Omental fat pad (tissue), 4 donors: Measurements from ENCODE around the gene RNASE11. TPM values are rescaled to one million over a fixed set of nuclear protein-coding genes. Genes with fewer than 3 reads are reported as not detected.
"Not testable (repeated sequence)": the region's sequence is repeated elsewhere in the genome, so short reads cannot be mapped to it uniquely, and the experiment has no call there.

Experiments used
- ATAC-seq: fragments of 150-250 bp; one replicate; pipeline ENCODE4 v1.9.1; 2016; ENCODE audit warnings: mild to moderate bottlenecking, moderate library complexity; ENCODE audit not compliant: low FRiP score
- DNase-seq: peaks from one replicate; pipeline ENCODE4 v3.0.0-alpha.2; 2019; ENCODE audit warnings: low spot score
- total RNA-seq, 4 donors: library from RNA; depleted of rRNA; stranded (reverse); fragments of >200 nt; gene quantifications; one replicate each; pipeline ENCODE4 v1.1.0, GENCODE V29; 2016
- TF ChIP-seq, protein P1 (sequence below), 3 donors: fragments of 450-650 bp; IDR thresholded peaks; one replicate each; pipeline ENCODE4 v1.5.1; 2016 to 2017; ENCODE audit warnings: antibody characterized with exemption in 3 of 3, mild to moderate bottlenecking in 3 of 3, moderate library complexity in 2 of 3

Gene RNASE11
- total RNA-seq, 4 donors from 2014 or later = not detected

DNA sequence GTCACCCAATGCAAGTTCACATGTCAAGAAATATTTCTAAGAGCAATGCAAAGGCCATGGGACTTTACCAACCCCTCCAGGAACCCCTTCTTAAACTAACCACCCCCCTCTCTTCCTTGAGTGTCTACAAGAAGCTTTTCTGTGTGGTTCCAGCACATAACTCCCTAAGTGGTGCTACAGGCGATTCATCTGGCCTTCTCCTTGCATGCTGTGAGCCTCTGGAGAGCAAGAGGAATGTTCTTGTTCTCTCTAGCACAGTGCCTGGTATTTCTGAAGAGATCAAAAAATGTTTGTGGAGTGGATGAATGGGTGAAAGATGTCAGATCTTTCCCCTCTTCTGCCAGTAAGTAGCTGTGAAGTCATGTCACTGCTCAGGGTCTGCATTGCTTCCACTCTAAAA is 9.3 kb upstream of the RNASE11 start:
- no peak for DNase-seq
- ATAC-seq = no peak

DNA sequence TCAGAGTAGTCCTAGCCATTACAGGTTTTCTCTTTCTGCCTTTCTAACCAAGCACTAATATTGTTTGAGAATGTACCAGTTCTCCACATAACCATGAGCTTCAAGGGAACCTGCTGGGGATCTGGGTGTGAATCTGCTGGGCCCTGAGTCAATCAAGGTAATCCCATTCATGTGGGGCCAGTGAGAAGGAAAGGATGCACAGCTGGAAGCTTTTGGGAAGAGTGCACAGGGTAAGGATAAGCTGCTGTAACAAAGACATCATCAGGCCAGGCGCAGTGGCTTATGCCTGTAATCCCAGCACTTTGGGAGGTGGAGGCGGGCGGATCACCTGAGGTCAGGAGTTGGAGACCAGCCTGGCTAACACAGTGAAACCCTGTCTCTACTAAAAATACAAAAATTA is 7.9 kb upstream of the RNASE11 start:
- ATAC-seq, DNase-seq: not testable (repeated sequence)

More for the DNA sequence above, 9.3 kb upstream of the RNASE11 start:
- TF ChIP-seq, protein P1, sequence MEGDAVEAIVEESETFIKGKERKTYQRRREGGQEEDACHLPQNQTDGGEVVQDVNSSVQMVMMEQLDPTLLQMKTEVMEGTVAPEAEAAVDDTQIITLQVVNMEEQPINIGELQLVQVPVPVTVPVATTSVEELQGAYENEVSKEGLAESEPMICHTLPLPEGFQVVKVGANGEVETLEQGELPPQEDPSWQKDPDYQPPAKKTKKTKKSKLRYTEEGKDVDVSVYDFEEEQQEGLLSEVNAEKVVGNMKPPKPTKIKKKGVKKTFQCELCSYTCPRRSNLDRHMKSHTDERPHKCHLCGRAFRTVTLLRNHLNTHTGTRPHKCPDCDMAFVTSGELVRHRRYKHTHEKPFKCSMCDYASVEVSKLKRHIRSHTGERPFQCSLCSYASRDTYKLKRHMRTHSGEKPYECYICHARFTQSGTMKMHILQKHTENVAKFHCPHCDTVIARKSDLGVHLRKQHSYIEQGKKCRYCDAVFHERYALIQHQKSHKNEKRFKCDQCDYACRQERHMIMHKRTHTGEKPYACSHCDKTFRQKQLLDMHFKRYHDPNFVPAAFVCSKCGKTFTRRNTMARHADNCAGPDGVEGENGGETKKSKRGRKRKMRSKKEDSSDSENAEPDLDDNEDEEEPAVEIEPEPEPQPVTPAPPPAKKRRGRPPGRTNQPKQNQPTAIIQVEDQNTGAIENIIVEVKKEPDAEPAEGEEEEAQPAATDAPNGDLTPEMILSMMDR (IDR thresholded peaks at IDR 0.05) = no peak

DNA sequence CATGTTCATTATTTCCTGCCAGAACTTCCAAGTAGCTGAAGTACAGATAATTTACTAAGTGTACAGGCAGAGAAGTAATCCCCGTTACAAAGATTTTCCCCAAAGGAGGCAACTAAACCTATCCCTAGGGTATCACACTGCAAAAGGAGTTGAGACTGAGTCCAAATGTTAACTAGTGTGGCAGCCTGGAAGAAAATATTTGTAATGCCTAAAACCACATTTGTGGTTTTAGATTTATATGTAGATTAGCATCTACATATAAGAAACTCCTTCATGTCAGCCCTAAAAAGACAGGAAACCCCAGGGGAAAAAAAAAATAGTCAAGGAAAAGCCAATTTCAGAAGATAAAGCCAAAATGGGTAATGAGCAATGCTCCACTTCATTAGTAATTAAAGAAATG is 4.8 kb upstream of the RNASE11 start:
- DNase-seq (no peak), ATAC-seq (no peak)
- TF ChIP-seq, protein P1 (IDR thresholded peaks at IDR 0.05) = no peak

DNA sequence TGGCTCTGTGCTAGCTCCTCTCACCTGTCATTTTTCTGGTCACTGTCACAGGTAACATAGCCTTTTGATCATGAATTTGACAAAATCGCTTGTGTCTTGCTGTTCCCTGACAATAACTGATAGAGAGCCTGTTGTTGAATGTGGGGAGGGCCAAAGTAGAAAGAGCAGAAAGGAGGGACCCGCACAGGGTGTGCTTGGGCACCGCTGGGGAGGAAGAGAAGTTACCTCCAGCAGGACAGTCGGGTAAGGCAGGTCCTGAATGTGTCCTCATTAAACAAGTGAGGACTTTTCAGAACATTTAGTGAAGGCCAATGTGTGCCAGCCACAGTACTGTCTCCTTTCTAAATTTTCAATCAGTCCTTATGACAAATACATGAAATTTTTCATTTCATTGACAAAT is 3.4 kb upstream of the RNASE11 start, which contains the start of gene RNASE12:
RNASE12 (minus strand) TSS at position 142 of the 400 bp plus-strand sequence. CDS start 653 bp downstream, outside the sequence.
- DNase-seq (no peak), ATAC-seq (no peak)
- TF ChIP-seq, protein P1 (IDR thresholded peaks at IDR 0.05) = no peak

DNA sequence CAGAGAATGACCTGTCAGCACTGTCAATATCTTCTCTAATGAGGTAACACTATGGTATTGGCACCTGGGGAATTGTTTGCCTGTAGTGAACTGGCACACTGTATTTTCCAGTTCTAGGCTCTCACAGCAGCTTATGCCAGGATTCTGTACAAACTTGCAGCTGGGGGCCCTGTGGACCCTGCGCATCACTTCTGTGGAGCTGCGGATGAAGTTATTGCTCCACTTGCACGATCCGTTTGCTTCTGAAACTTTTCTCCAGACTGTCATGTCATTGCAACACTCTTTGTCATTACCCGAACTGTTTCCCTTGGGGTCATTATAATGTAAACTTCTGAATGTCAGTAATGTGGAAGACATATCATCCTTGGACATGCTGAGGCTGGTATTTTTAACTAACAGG is 3.9 kb downstream of the RNASE11 start:
- TF ChIP-seq, protein P1 (IDR thresholded peaks at IDR 0.05) = no peak
- ATAC-seq (no peak), DNase-seq (no peak)

DNA sequence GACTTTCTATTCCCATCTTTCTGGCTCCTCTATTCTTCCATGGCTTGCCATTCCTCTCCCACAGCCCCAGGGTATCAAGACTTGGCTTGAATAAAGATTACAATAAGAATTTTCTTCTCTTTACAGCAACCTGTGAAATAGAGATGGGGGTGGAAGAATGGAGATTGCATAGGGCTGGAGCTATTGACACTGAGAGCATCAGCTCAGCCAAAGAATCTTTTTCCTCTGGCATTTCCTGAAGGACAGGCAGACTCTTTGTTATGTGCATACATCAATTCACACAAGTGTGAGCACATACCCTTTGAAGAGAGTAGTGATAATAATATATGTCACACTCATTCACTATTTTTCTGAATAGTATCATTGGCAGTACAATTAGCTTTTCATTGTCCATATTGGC is 4.7 kb downstream of the RNASE11 start:
- TF ChIP-seq, protein P1 (IDR thresholded peaks at IDR 0.05) = no peak
- ATAC-seq (no peak), DNase-seq (no peak)

DNA sequence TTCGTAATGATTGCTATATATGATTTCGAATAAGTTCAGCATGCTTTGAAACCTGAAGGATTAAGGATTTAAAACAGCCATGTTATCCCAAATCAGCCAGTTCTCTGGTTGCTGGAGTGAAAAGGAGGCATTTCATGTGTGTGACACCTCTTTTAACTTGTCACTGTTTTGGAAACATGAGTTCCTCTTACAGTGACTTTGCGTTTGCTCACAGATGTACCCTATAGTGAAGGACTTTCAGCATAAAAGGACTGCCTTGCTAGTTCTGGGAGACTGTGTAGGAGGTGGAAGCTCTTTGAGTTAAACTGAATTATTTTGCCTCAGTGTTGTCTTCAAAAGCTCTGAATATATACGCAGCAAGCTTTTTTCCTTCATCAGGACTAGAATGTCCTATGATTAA is 7.6 kb downstream of the RNASE11 start:
- ATAC-seq = no peak

More for the DNA sequence above, 7.6 kb downstream of the RNASE11 start:
- DNase-seq = no peak
- TF ChIP-seq, protein P1 (IDR thresholded peaks at IDR 0.05) = no peak
